Left forelimb (tissue), 1 donor: ENCODE measurements around the gene MED17.

Experiments
- DNase-seq: peaks from one replicate; pipeline ENCODE4 v3.0.0-alpha.2; 2018; ENCODE audit warnings: low spot score

Gene MED17

GRCh38 chr11:93817426-93818348, 33.6 kb downstream of the MED17 start:
- DNase-seq = no peak

- no peak for DNase-seq
Observed at GRCh38 chr11:93819966-93820695, 36.0 kb downstream of the MED17 start.

GRCh38 chr11:93820847-93821246, 36.8 kb downstream of the MED17 start:
- no peak for DNase-seq

- no peak for DNase-seq
Observed at GRCh38 chr11:93821617-93822016, 37.5 kb downstream of the MED17 start.

GRCh38 chr11:93822359-93822758, 38.3 kb downstream of the MED17 start:
- no peak for DNase-seq

GRCh38 chr11:93823210-93823609, 39.1 kb downstream of the MED17 start:
- no peak for DNase-seq

GRCh38 chr11:93827363-93827762, 43.3 kb downstream of the MED17 start:
- DNase-seq = no peak

GRCh38 chr11:93829598-93829997, 45.5 kb downstream of the MED17 start:
- DNase-seq = no peak

GRCh38 chr11:93831343-93832127, 47.5 kb downstream of the MED17 start:
- no peak for DNase-seq

- DNase-seq = no peak
Observed at GRCh38 chr11:93832780-93833179, 48.7 kb downstream of the MED17 start.

- DNase-seq = no peak
Observed at GRCh38 chr11:93838967-93839366, 54.9 kb downstream of the MED17 start.

- DNase-seq = no peak
Observed at GRCh38 chr11:93840180-93840579, 56.1 kb downstream of the MED17 start.

GRCh38 chr11:93840981-93841380, 56.9 kb downstream of the MED17 start:
- DNase-seq = peak; percentile 55

GRCh38 chr11:93841446-93841845, 57.4 kb downstream of the MED17 start:
- DNase-seq = peak; percentile 45

GRCh38 chr11:93842034-93842433, 58.0 kb downstream of the MED17 start:
- peak; percentile 9 for DNase-seq

- DNase-seq = peak; percentile 26
Observed at GRCh38 chr11:93842461-93842860, 58.4 kb downstream of the MED17 start.

GRCh38 chr11:93843906-93844305, 59.8 kb downstream of the MED17 start:
- DNase-seq = peak; percentile 36

GRCh38 chr11:93844568-93844967, 60.5 kb downstream of the MED17 start:
- DNase-seq = peak; percentile 23

- peak; percentile 40 for DNase-seq
Observed at GRCh38 chr11:93845181-93846092, 61.4 kb downstream of the MED17 start.

- DNase-seq = no peak
Observed at GRCh38 chr11:93846411-93846810, 62.3 kb downstream of the MED17 start.

- DNase-seq = no peak
Observed at GRCh38 chr11:93849201-93849600, 65.1 kb downstream of the MED17 start.
